WERI-Rb-1 (cell line): ENCODE measurements around the gene VSIG10L2.

ENCODE experiments used
- DNase-seq: peaks from one replicate; pipeline ENCODE4 v3.0.0-alpha.2; 2020
- H3K27ac ChIP-seq: fragments of 250-450 bp; sonication (Bioruptor Pico); 2 replicates; pipeline ENCODE4 v1.5.1; 2020; ENCODE audit warnings: mild to moderate bottlenecking, moderate library complexity
- H3K27me3 ChIP-seq: fragments of 250-450 bp; sonication (Bioruptor Pico); 2 replicates; pipeline ENCODE4 v1.5.1; 2021; ENCODE audit warnings: mild to moderate bottlenecking, low read depth, moderate library complexity; ENCODE audit not compliant: insufficient read depth, severe bottlenecking
- H3K36me3 ChIP-seq: fragments of 250-450 bp; sonication (Bioruptor Pico); 2 replicates; pipeline ENCODE4 v1.5.1; 2020; ENCODE audit warnings: mild to moderate bottlenecking, moderate library complexity
- H3K4me3 ChIP-seq: 2 replicates; pipeline ENCODE4 v1.5.1; 2011; ENCODE audit warnings: low read depth, mild to moderate bottlenecking, control low read depth, low read length
- H3K9me3 ChIP-seq: fragments of 250-450 bp; sonication (Bioruptor Pico); 2 replicates; pipeline ENCODE4 v1.5.1; 2021; ENCODE audit warnings: mild to moderate bottlenecking, moderate library complexity; ENCODE audit not compliant: severe bottlenecking
- TF ChIP-seq, protein P1 (sequence below): IDR thresholded peaks from 2 replicates; pipeline ENCODE4 v1.5.1; 2011; ENCODE audit warnings: low read depth, mild to moderate bottlenecking, control low read depth, inconsistent platforms, low read length

Gene VSIG10L2

DNA sequence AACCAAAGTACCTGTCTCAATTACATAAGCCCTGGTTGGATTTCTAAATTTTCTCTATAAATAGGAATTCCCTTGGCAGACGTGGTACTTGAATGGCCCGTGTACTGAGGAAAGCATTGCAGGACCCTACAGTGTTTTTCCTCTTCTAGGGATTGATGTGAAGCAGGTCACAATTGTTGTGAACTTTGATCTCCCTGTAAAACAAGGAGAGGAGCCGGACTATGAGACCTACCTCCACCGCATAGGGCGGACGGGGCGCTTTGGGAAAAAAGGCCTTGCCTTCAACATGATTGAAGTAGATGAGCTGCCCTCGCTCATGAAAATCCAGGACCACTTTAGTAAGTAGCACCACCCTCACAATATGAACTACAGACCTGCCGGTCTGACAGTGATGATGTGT is 24.8 kb upstream of the VSIG10L2 start:
- Histone ChIP-seq H3K27ac (no peak overlapping the region), H3K36me3 (no peaks in the 10 kb centered on the region), H3K27me3 (no peaks in the 10 kb centered on the region), H3K4me3 (no peak overlapping the region), H3K9me3 (no peaks in the 10 kb centered on the region)
- no peak for DNase-seq
- TF ChIP-seq, protein P1, sequence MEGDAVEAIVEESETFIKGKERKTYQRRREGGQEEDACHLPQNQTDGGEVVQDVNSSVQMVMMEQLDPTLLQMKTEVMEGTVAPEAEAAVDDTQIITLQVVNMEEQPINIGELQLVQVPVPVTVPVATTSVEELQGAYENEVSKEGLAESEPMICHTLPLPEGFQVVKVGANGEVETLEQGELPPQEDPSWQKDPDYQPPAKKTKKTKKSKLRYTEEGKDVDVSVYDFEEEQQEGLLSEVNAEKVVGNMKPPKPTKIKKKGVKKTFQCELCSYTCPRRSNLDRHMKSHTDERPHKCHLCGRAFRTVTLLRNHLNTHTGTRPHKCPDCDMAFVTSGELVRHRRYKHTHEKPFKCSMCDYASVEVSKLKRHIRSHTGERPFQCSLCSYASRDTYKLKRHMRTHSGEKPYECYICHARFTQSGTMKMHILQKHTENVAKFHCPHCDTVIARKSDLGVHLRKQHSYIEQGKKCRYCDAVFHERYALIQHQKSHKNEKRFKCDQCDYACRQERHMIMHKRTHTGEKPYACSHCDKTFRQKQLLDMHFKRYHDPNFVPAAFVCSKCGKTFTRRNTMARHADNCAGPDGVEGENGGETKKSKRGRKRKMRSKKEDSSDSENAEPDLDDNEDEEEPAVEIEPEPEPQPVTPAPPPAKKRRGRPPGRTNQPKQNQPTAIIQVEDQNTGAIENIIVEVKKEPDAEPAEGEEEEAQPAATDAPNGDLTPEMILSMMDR, result no peak

DNA sequence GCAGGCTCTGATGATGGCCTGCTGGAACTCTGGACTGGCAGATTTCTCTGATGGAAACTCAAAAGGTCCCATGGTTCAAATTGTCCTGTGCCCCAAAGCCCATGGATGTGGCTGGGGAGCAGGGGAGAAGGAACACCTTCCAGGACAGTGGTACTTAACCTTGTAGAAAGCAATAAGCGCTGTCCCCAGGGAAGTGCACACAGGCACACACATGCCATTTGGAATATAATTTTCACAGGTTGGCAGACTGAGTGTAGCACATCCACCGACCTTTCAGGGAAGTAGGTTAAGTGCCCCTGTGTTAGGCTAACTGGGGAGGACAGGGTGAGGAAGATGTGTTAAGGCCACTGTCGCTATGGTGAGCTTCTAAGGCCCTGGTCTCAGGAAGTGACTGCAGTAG is 23.7 kb upstream of the VSIG10L2 start:
- TF ChIP-seq, protein P1, result no peak
- H3K4me3 ChIP-seq, result no peak overlapping the region
- H3K27ac ChIP-seq, result no peak overlapping the region
- H3K36me3 ChIP-seq, result no peaks in the 10 kb centered on the region
- DNase-seq, result no peak
- H3K27me3 ChIP-seq, result no peaks in the 10 kb centered on the region
- H3K9me3 ChIP-seq, result no peaks in the 10 kb centered on the region

DNA sequence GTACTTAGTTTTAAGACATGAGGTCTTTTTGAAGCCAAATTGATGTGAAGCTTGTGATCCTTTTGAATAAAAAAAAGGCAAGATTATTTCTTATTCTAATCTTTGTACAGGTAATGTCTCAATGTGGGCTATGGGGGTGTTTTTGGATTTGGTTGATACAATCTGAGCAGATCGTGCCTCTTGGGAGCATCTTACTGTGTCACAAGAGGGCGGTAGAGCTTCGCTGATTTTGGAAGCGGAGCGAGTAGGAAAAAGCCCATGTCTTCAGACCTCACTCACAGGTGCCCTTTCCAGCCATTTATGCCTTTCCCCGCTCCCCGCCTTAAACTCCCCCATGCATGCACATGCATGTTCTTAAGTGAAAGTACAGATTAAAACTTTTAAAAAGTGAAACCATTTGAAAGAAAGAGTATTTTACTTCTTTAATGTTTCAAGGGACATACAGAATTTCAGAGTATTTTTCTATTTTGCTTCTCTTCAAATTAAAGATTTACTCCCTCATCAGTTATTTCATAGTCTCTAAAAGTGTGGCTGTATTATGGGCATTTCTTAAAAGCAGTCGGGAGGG is 22.7 kb upstream of the VSIG10L2 start:
- Histone ChIP-seq H3K4me3 (no peak overlapping the region), H3K27me3 (no peaks in the 10 kb centered on the region), H3K36me3 (no peaks in the 10 kb centered on the region), H3K9me3 (no peaks in the 10 kb centered on the region), H3K27ac (no peak overlapping the region)
- DNase-seq, result peak; percentile 73
- TF ChIP-seq, protein P1, result peak; percentile 79

GRCh38 chr11:125923633-125924032 is 22.2 kb upstream of the VSIG10L2 start:
- H3K27me3 ChIP-seq, result no peaks in the 10 kb centered on the region

GRCh38 chr11:125924384-125925007 is 21.3 kb upstream of the VSIG10L2 start:
- no peak for DNase-seq
- no peaks in the 10 kb centered on the region for H3K9me3 ChIP-seq
- H3K27me3 ChIP-seq, result no peaks in the 10 kb centered on the region
- no peak overlapping the region for H3K27ac ChIP-seq
- TF ChIP-seq, protein P1, result no peak
- no peaks in the 10 kb centered on the region for H3K36me3 ChIP-seq
- H3K4me3 ChIP-seq, result no peak overlapping the region

More at GRCh38 chr11:125923633-125924032, 22.2 kb upstream of the VSIG10L2 start:
- no peaks in the 10 kb centered on the region for H3K9me3 ChIP-seq
- TF ChIP-seq, protein P1, result no peak
- no peak overlapping the region for H3K4me3 ChIP-seq
- H3K27ac ChIP-seq, result no peak overlapping the region
- no peak for DNase-seq
- no peaks in the 10 kb centered on the region for H3K36me3 ChIP-seq

DNA sequence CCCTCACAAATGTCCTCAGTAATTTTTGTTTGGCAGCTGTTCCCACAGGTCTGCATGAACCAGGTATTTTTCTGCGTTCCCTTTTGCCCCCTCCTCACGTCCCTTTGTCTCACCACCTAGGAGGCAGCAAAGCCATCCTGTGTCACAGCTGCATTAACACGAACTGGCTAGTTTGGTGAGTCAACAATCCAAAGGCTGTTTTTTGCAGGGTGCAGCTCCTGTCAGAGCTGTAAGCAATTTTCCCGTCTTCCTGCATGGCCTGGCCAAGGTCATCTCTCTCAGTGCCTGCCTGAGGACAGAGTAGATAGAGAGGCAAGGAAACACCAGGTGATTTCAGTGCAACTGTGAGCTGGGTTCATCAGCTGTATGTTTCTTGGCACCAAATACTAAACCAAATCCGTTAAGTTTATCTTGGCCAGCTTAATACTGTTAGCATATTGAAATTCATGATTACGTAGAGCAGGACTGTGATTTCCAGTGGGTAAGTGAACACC is 20.6 kb upstream of the VSIG10L2 start:
- H3K36me3 ChIP-seq, result no peaks in the 10 kb centered on the region
- no peak overlapping the region for H3K4me3 ChIP-seq
- TF ChIP-seq, protein P1, result no peak
- H3K27me3 ChIP-seq, result no peaks in the 10 kb centered on the region
- H3K27ac ChIP-seq, result no peak overlapping the region
- no peak for DNase-seq
- no peaks in the 10 kb centered on the region for H3K9me3 ChIP-seq
